Cardiac fibroblast (primary cell): ENCODE measurements around the gene MS4A13.
A peak's percentile ranks its signal among the peaks of the same experiment; 100 is the strongest.

ENCODE experiments used
- DNase-seq, 2 donors: peaks; one replicate each; pipeline versions ENCODE4 v3.0.0 to v3.0.0-alpha.2; 2010; ENCODE audit warnings: low read depth in 2 of 2
- H3K4me3 ChIP-seq, 2 donors: replicated peaks in 1 of 2; 1 replicate in 1 of 2; 2 replicates in 1 of 2; pipeline ENCODE4 v1.5.1; 2011; ENCODE audit warnings: low read depth in 2 of 2, low read length in 2 of 2, mild to moderate bottlenecking in 2 of 2, moderate library complexity in 1 of 2
- TF ChIP-seq, protein P1 (sequence below): IDR thresholded peaks from one replicate; pipeline ENCODE4 v1.5.1; 2011; ENCODE audit warnings: low read depth, mild to moderate bottlenecking, low read length, inconsistent platforms

Gene MS4A13, protein sequence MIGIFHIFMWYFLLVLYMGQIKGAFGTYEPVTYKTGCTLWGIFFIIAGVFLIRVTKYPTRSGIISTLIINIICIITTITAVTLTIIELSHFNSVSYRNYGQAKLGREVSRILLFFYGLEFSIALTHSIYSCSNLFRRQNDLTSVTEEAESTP

DNA sequence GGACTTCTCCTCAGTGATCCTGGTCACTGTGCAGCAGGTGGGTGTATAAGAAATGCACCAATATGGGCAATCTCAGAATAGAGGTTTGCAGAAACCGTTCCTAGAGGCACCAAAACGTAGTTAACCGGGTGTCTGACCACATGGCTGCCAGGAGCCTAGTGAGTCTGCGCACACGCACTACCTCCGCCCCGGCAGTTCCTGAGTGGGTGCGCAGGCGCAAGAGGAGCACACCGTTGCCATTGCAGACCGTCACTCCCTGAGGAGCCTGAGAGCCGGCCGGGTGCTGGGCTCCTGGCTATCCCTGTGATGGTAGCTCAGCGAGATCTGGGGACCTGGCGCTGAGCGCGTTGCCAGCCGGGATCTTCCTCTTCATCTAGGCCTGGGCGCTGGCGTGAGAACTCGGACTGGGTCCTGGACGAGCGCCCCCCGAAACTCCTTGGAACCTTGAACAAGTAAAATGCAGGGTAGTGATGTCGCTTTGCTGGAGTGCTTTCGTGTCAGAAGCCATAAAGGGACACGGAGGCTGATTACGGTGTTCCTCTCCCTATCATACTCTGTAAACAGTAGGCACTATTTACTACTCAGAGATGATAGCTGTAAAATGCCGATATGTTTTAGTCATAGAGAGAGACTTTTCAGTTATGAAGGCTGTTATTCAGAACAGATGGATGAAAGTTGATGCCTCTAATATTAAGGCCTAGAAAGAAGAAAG, at the start of gene MS4A13:
MS4A13 (plus strand) TSS at position 249 of the 712 bp plus-strand sequence. CDS start 2,692 bp downstream, outside the sequence.
- H3K4me3 ChIP-seq, result no peak within 1 kb of the TSS
- TF ChIP-seq, protein P1, sequence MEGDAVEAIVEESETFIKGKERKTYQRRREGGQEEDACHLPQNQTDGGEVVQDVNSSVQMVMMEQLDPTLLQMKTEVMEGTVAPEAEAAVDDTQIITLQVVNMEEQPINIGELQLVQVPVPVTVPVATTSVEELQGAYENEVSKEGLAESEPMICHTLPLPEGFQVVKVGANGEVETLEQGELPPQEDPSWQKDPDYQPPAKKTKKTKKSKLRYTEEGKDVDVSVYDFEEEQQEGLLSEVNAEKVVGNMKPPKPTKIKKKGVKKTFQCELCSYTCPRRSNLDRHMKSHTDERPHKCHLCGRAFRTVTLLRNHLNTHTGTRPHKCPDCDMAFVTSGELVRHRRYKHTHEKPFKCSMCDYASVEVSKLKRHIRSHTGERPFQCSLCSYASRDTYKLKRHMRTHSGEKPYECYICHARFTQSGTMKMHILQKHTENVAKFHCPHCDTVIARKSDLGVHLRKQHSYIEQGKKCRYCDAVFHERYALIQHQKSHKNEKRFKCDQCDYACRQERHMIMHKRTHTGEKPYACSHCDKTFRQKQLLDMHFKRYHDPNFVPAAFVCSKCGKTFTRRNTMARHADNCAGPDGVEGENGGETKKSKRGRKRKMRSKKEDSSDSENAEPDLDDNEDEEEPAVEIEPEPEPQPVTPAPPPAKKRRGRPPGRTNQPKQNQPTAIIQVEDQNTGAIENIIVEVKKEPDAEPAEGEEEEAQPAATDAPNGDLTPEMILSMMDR, result no peak

DNA sequence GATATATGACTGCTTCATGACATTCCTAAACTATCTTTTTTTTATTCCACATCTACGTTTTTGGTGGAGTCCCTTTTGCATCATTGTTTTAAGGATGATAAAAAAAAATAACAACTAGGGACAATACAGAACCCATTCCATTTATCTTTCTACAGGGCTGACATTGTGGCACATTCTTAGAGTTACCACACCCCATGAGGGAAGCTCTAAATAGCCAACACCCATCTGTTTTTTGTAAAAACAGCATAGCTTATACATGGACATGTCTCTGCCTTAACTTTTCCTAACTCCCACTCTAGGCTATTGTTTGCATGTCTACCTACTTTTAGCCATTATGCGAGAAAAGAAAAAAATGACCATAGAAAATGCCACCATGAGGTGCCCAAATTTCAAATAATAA, 46.4 kb upstream of the MS4A13 start:
- TF ChIP-seq, protein P1, result no peak
- no peak for DNase-seq
- H3K4me3 ChIP-seq, result no peak overlapping the region

More for the DNA sequence above, at the start of gene MS4A13:
- DNase-seq, result no peak

DNA sequence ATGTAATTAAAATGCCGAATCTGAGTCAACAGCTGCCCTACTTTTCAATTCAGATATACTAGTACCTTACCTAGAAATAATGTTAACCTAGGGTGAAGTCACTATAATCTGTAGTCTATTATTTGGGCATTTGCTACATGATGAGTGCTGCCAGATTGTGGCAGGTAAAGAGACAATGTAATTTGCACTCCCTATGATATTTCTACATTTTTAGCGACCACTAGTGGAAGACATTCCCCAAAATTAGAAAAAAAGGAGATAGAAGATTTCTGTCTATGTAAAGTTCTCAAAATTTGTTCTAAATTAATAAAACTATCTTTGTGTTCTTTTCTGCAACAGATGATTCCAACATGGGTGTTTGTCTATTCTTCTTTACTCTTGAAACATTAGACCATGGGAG, 45.5 kb upstream of the MS4A13 start:
- TF ChIP-seq, protein P1, result no peak
- H3K4me3 ChIP-seq, result no peak overlapping the region

DNA sequence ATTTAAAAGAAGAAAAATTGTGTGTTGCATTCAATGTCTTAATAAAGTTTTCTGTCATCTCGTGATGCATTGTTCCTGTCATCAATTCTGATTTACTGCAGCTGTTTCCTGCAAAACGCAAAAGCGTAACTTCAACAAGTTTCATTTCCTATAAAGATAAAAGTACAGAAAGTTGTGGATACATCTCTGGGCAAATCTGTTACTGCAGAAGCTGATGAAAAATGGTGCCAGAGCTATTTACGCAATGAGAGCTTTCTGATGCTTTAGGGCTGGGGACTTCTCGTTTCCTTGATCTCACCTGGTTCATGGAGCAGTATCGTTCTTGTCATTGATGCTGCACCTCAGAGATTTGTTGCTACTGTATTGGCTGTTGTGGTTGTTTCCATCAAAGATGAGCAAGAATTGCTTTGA, 38.2 kb upstream of the MS4A13 start:
- no peak overlapping the region for H3K4me3 ChIP-seq
- DNase-seq, result no peak
- TF ChIP-seq, protein P1, result no peak

More for the DNA sequence above, 45.5 kb upstream of the MS4A13 start:
- DNase-seq, result no peak

DNA sequence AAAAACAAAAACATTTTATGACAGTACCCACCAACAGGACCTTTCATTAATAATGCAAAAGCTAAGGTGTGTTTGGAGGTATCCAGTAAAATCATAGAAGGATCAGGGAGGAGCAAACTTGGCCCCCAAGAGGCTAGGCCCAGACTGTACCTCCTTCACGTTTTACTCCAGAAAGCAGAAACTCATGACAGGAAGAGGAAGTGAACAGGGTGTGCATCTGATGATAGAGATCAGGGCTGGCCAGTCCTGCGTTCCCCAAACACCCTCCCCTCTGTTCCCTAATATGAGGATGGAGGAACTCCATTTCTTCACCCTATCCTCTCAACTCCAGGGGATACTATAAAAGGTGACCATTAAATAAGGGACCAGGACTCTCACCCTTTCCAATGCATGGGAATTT, 32.8 kb upstream of the MS4A13 start:
- H3K4me3 ChIP-seq, result no peak overlapping the region
- no peak for DNase-seq
- TF ChIP-seq, protein P1, result no peak

DNA sequence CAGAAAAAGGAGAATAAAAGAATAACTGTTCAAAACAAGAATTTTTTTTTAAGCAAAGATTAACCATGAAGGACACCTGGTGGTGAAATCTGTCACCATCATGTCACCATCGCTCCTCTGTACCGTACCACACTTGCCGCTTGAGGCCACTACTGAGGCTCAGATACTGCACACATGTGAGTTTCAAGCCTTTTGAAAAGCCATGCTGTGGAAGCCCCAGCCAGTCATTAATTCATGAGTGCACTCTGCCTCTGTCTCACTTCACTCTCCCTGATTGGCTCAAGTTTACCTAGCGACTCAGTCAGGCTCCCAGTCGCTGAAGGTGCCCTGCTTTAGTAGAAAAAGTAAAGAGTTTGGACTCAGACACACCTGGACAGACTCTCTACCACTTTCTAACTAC, 29.2 kb upstream of the MS4A13 start:
- no peak overlapping the region for H3K4me3 ChIP-seq
- peak in 1 of 2 donors; percentile 7 for DNase-seq
- TF ChIP-seq, protein P1, result no peak
